ENCODE results near the gene ZNG1B.
"Not testable (repeated sequence)": the region's sequence is repeated elsewhere in the genome, so short reads cannot be mapped to it uniquely, and the experiment has no call there.

Gene ZNG1B

GRCh38 chr2:113465770-113466169 is 28.3 kb downstream of the ZNG1B start:
- not testable (repeated sequence) for H3K9me3 ChIP-seq (ENCODE audit: control insufficient read depth in 1 of 2, low read length in 2 of 2); H3K9ac ChIP-seq (ENCODE audit: low read depth in 1 of 2, low read length in 2 of 2); H3K4me3 ChIP-seq (ENCODE audit: low read depth in 1 of 2, low read length in 2 of 2); H3K4me1 ChIP-seq (ENCODE audit: control insufficient read depth in 1 of 2, insufficient read depth in 2 of 2, low read length in 2 of 2); H3K27me3 ChIP-seq (ENCODE audit: control insufficient read depth in 1 of 2, insufficient read depth in 2 of 2, low read length in 2 of 2); H3K36me3 ChIP-seq (ENCODE audit: control insufficient read depth in 1 of 2, insufficient read depth in 2 of 2, low read length in 2 of 2); H3K27ac ChIP-seq (ENCODE audit: low read depth, low read length)

GRCh38 chr2:113476688-113477368 is 39.3 kb downstream of the ZNG1B start:
- H3K36me3 ChIP-seq (ENCODE audit: control insufficient read depth in 1 of 2, insufficient read depth in 2 of 2, low read length in 2 of 2); H3K27ac ChIP-seq (ENCODE audit: low read depth, low read length); H3K9ac ChIP-seq (ENCODE audit: low read depth in 1 of 2, low read length in 2 of 2); H3K27me3 ChIP-seq (ENCODE audit: control insufficient read depth in 1 of 2, insufficient read depth in 2 of 2, low read length in 2 of 2); H3K4me3 ChIP-seq (ENCODE audit: low read depth in 1 of 2, low read length in 2 of 2); H3K9me3 ChIP-seq (ENCODE audit: control insufficient read depth in 1 of 2, low read length in 2 of 2); H3K4me1 ChIP-seq (ENCODE audit: control insufficient read depth in 1 of 2, insufficient read depth in 2 of 2, low read length in 2 of 2): not testable (repeated sequence)

GRCh38 chr2:113496527-113496926 is 59.0 kb downstream of the ZNG1B start:
- H3K27ac ChIP-seq (ENCODE audit: low read depth, low read length); H3K36me3 ChIP-seq (ENCODE audit: control insufficient read depth in 1 of 2, insufficient read depth in 2 of 2, low read length in 2 of 2); H3K4me3 ChIP-seq (ENCODE audit: low read depth in 1 of 2, low read length in 2 of 2); H3K9me3 ChIP-seq (ENCODE audit: control insufficient read depth in 1 of 2, low read length in 2 of 2); H3K27me3 ChIP-seq (ENCODE audit: control insufficient read depth in 1 of 2, insufficient read depth in 2 of 2, low read length in 2 of 2); H3K9ac ChIP-seq (ENCODE audit: low read depth in 1 of 2, low read length in 2 of 2); H3K4me1 ChIP-seq (ENCODE audit: control insufficient read depth in 1 of 2, insufficient read depth in 2 of 2, low read length in 2 of 2): not testable (repeated sequence)

- H3K4me1 ChIP-seq (ENCODE audit: control insufficient read depth in 1 of 2, insufficient read depth in 2 of 2, low read length in 2 of 2); H3K9me3 ChIP-seq (ENCODE audit: control insufficient read depth in 1 of 2, low read length in 2 of 2); H3K27me3 ChIP-seq (ENCODE audit: control insufficient read depth in 1 of 2, insufficient read depth in 2 of 2, low read length in 2 of 2); H3K4me3 ChIP-seq (ENCODE audit: low read depth in 1 of 2, low read length in 2 of 2); H3K36me3 ChIP-seq (ENCODE audit: control insufficient read depth in 1 of 2, insufficient read depth in 2 of 2, low read length in 2 of 2); H3K9ac ChIP-seq (ENCODE audit: low read depth in 1 of 2, low read length in 2 of 2); H3K27ac ChIP-seq (ENCODE audit: low read depth, low read length): not testable (repeated sequence)
Observed at GRCh38 chr2:113498365-113498764, 60.9 kb downstream of the ZNG1B start, which contains the start of gene FOXD4L1. Gene FOXD4L1, plus strand, starts transcription at chr2:113498665. Its CDS starts 592 bp downstream, at chr2:113499257.

GRCh38 chr2:113499019-113499885 is 61.8 kb downstream of the ZNG1B start:
- not testable (repeated sequence) for H3K9ac ChIP-seq (ENCODE audit: low read depth in 1 of 2, low read length in 2 of 2); H3K27me3 ChIP-seq (ENCODE audit: control insufficient read depth in 1 of 2, insufficient read depth in 2 of 2, low read length in 2 of 2); H3K27ac ChIP-seq (ENCODE audit: low read depth, low read length); H3K4me3 ChIP-seq (ENCODE audit: low read depth in 1 of 2, low read length in 2 of 2); H3K9me3 ChIP-seq (ENCODE audit: control insufficient read depth in 1 of 2, low read length in 2 of 2); H3K36me3 ChIP-seq (ENCODE audit: control insufficient read depth in 1 of 2, insufficient read depth in 2 of 2, low read length in 2 of 2); H3K4me1 ChIP-seq (ENCODE audit: control insufficient read depth in 1 of 2, insufficient read depth in 2 of 2, low read length in 2 of 2)

- H3K36me3 ChIP-seq (ENCODE audit: control insufficient read depth in 1 of 2, insufficient read depth in 2 of 2, low read length in 2 of 2); H3K27me3 ChIP-seq (ENCODE audit: control insufficient read depth in 1 of 2, insufficient read depth in 2 of 2, low read length in 2 of 2); H3K9ac ChIP-seq (ENCODE audit: low read depth in 1 of 2, low read length in 2 of 2); H3K4me1 ChIP-seq (ENCODE audit: control insufficient read depth in 1 of 2, insufficient read depth in 2 of 2, low read length in 2 of 2); H3K9me3 ChIP-seq (ENCODE audit: control insufficient read depth in 1 of 2, low read length in 2 of 2); H3K27ac ChIP-seq (ENCODE audit: low read depth, low read length); H3K4me3 ChIP-seq (ENCODE audit: low read depth in 1 of 2, low read length in 2 of 2): not testable (repeated sequence)
Observed at GRCh38 chr2:113499886-113500722, 62.6 kb downstream of the ZNG1B start.

GRCh38 chr2:113500723-113501038 is 63.2 kb downstream of the ZNG1B start:
- not testable (repeated sequence) for H3K4me1 ChIP-seq (ENCODE audit: control insufficient read depth in 1 of 2, insufficient read depth in 2 of 2, low read length in 2 of 2); H3K36me3 ChIP-seq (ENCODE audit: control insufficient read depth in 1 of 2, insufficient read depth in 2 of 2, low read length in 2 of 2); H3K27me3 ChIP-seq (ENCODE audit: control insufficient read depth in 1 of 2, insufficient read depth in 2 of 2, low read length in 2 of 2); H3K9ac ChIP-seq (ENCODE audit: low read depth in 1 of 2, low read length in 2 of 2); H3K9me3 ChIP-seq (ENCODE audit: control insufficient read depth in 1 of 2, low read length in 2 of 2); H3K27ac ChIP-seq (ENCODE audit: low read depth, low read length); H3K4me3 ChIP-seq (ENCODE audit: low read depth in 1 of 2, low read length in 2 of 2)

GRCh38 chr2:113502216-113503093 is 65.0 kb downstream of the ZNG1B start:
- H3K36me3 ChIP-seq (ENCODE audit: control insufficient read depth in 1 of 2, insufficient read depth in 2 of 2, low read length in 2 of 2); H3K4me1 ChIP-seq (ENCODE audit: control insufficient read depth in 1 of 2, insufficient read depth in 2 of 2, low read length in 2 of 2); H3K27me3 ChIP-seq (ENCODE audit: control insufficient read depth in 1 of 2, insufficient read depth in 2 of 2, low read length in 2 of 2); H3K9me3 ChIP-seq (ENCODE audit: control insufficient read depth in 1 of 2, low read length in 2 of 2); H3K9ac ChIP-seq (ENCODE audit: low read depth in 1 of 2, low read length in 2 of 2); H3K27ac ChIP-seq (ENCODE audit: low read depth, low read length): not testable (repeated sequence)
- H3K4me3 ChIP-seq (ENCODE audit: low read depth in 1 of 2, low read length in 2 of 2), result peak overlapping the region in 1 of 2 donors; percentile 48

GRCh38 chr2:113503094-113504042 is 65.9 kb downstream of the ZNG1B start:
- not testable (repeated sequence) for H3K4me1 ChIP-seq (ENCODE audit: control insufficient read depth in 1 of 2, insufficient read depth in 2 of 2, low read length in 2 of 2)

More at GRCh38 chr2:113503094-113504042, 65.9 kb downstream of the ZNG1B start:
- H3K36me3 ChIP-seq (ENCODE audit: control insufficient read depth in 1 of 2, insufficient read depth in 2 of 2, low read length in 2 of 2); H3K9me3 ChIP-seq (ENCODE audit: control insufficient read depth in 1 of 2, low read length in 2 of 2); H3K27me3 ChIP-seq (ENCODE audit: control insufficient read depth in 1 of 2, insufficient read depth in 2 of 2, low read length in 2 of 2); H3K27ac ChIP-seq (ENCODE audit: low read depth, low read length); H3K9ac ChIP-seq (ENCODE audit: low read depth in 1 of 2, low read length in 2 of 2): not testable (repeated sequence)
- peak overlapping the region; percentile 47 to 48 for H3K4me3 ChIP-seq (ENCODE audit: low read depth in 1 of 2, low read length in 2 of 2)

Data from duodenal mucosa (tissue), 2 donors.